Calu3 (cell line): ENCODE results near the gene SRP72. TPM values are rescaled to one million over a fixed set of nuclear protein-coding genes. Genes with fewer than 3 reads are reported as not detected.

Experiments
- BruUV-seq: library from RNA; stranded (reverse); fragments of 400-500 nt; replicated peaks from 2 replicates; lab custom pipeline; 2021; lab: Mats Ljungman, UMichigan
- CTCF ChIA-PET: fragments of 300-600 bp; sonication (Branson Sonifier 250); formaldehyde crosslinking; loops from one replicate; lab custom pipeline; 2022; ENCODE audit warnings: antibody characterized with exemption; lab: Charles Lee
- DNase-seq: peaks from one replicate; pipeline ENCODE4 v3.0.0; 2022
- H3K27ac Mint-ChIP-seq: one replicate; pipeline ENCODE4 v1.8.0; 2022; ENCODE audit warnings: mixed read lengths; ENCODE audit not compliant: unreplicated experiment
- H3K27me3 Mint-ChIP-seq: one replicate; pipeline ENCODE4 v1.8.0; 2022; ENCODE audit warnings: mixed read lengths; ENCODE audit not compliant: unreplicated experiment
- H3K36me3 Mint-ChIP-seq: one replicate; pipeline ENCODE4 v1.8.0; 2022; ENCODE audit warnings: mild to moderate bottlenecking, moderate library complexity, mixed read lengths; ENCODE audit not compliant: insufficient read depth, unreplicated experiment
- H3K4me1 Mint-ChIP-seq: one replicate; pipeline ENCODE4 v1.8.0; 2022; ENCODE audit warnings: mild to moderate bottlenecking, low read depth, mixed read lengths; ENCODE audit not compliant: unreplicated experiment
- H3K4me3 Mint-ChIP-seq: one replicate; pipeline ENCODE4 v1.8.0; 2022; ENCODE audit warnings: mild to moderate bottlenecking, low read depth, moderate library complexity, mixed read lengths; ENCODE audit not compliant: unreplicated experiment
- H3K9me3 Mint-ChIP-seq: one replicate; pipeline ENCODE4 v1.8.0; 2022; ENCODE audit warnings: low read depth, mixed read lengths; ENCODE audit not compliant: unreplicated experiment
- intact Hi-C: fragments of 100-400 bp; cut with micrococcal nuclease; formaldehyde crosslinking; loops from one replicate; pipeline ENCODE4 v1.10.0; 2022; ENCODE audit not compliant: unreplicated experiment
- total RNA-seq: library from RNA; stranded (reverse); gene quantifications from 2 replicates; pipeline ENCODE4 v1.2.3, GENCODE V29; 2022
- TF ChIP-seq, protein P1 (sequence below): fragments of 200-600 bp; IDR thresholded peaks from one replicate; pipeline ENCODE4 v1.8.0; 2022; ENCODE audit warnings: antibody characterized with exemption; ENCODE audit not compliant: unreplicated experiment

SRP72 gene
- total RNA-seq, 1 experiment from 2014 or later: 78.0 TPM

DNA sequence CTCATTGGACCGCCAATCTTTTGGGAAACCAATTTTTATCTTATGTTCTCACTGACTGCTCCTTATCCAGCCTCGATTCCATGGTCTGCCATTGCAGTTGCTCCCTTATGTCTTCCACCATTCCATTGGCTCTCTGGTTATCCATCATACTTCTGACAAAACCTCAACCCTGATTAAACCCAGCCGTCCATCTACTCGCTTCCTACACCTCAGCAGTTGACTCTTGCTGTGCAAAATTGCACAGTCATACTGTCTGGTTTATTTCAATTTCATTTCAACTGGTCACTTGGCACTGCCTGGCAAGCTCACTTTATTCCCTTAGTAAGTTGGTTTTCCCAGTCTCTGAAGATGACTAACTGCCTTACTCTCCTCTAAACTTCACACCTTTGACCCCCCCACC lies 64.4 kb downstream of the SRP72 start:
- no peaks in the 10 kb centered on the region for H3K4me1 Mint-ChIP-seq
- no peaks in the 10 kb centered on the region for H3K36me3 Mint-ChIP-seq
- no TSS peak for BruUV-seq
- intact Hi-C loops: no loop called here
- TF ChIP-seq, protein P1, sequence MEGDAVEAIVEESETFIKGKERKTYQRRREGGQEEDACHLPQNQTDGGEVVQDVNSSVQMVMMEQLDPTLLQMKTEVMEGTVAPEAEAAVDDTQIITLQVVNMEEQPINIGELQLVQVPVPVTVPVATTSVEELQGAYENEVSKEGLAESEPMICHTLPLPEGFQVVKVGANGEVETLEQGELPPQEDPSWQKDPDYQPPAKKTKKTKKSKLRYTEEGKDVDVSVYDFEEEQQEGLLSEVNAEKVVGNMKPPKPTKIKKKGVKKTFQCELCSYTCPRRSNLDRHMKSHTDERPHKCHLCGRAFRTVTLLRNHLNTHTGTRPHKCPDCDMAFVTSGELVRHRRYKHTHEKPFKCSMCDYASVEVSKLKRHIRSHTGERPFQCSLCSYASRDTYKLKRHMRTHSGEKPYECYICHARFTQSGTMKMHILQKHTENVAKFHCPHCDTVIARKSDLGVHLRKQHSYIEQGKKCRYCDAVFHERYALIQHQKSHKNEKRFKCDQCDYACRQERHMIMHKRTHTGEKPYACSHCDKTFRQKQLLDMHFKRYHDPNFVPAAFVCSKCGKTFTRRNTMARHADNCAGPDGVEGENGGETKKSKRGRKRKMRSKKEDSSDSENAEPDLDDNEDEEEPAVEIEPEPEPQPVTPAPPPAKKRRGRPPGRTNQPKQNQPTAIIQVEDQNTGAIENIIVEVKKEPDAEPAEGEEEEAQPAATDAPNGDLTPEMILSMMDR: no peak
- no peaks in the 10 kb centered on the region for H3K9me3 Mint-ChIP-seq
- H3K4me3 Mint-ChIP-seq: no peak overlapping the region
- peaks cover 14% of the 10 kb centered on the region for H3K27me3 Mint-ChIP-seq
- CTCF ChIA-PET: no interaction called here
- no peak for DNase-seq
- no peak overlapping the region for H3K27ac Mint-ChIP-seq

DNA sequence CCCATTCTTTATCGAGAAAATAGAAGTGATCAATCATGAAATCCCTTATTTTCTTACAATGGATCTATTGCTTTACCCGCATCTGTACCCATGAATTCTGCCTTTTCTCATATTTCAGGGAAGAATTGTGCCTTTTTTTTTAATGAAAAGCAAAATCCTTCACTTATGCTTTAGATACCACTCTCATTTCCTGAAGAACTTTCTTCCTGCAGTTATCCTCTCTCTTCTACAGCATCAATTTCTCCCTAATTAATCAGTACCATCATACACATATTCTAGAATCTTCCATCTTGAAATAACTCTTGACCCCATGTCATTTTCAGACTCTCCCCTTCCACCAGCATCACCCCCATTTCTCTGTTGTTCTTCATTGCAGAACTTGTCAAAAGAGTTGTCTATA lies 64.8 kb downstream of the SRP72 start:
- Mint-ChIP-seq H3K4me3 (no peak overlapping the region), H3K27ac (no peak overlapping the region), H3K27me3 (peaks cover 12% of the 10 kb centered on the region), H3K36me3 (no peaks in the 10 kb centered on the region), H3K9me3 (no peaks in the 10 kb centered on the region), H3K4me1 (no peaks in the 10 kb centered on the region)
- no TSS peak for BruUV-seq
- DNase-seq: no peak
- intact Hi-C loops: no loop called here
- TF ChIP-seq, protein P1: no peak
- CTCF ChIA-PET: no interaction called here

DNA sequence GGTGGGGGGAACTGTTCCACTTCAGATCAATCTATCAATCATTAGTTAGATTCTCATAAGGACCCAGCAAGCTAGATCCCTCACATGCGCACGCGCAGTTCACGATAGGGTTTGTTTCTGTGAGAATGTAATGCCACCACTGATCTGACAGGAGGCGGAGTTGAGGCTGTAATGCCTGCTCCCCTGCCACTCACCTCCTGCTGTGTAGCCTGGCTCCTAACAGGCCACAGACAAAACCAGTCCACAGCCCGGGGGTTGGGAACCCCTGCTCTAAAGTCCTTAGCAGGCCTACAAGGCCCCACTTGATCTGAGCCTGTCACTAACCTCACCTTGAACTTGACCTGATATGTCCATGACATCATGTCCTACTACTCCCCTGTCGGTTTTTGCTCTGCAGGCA lies 68.5 kb downstream of the SRP72 start:
- CTCF ChIA-PET: no interaction called here
- Mint-ChIP-seq H3K9me3 (no peaks in the 10 kb centered on the region), H3K4me1 (no peaks in the 10 kb centered on the region), H3K27ac (no peak overlapping the region), H3K27me3 (peaks cover 7% of the 10 kb centered on the region), H3K36me3 (no peaks in the 10 kb centered on the region), H3K4me3 (no peak overlapping the region)
- BruUV-seq: no TSS peak
- intact Hi-C loops: no loop called here
- DNase-seq: no peak
- TF ChIP-seq, protein P1: no peak

DNA sequence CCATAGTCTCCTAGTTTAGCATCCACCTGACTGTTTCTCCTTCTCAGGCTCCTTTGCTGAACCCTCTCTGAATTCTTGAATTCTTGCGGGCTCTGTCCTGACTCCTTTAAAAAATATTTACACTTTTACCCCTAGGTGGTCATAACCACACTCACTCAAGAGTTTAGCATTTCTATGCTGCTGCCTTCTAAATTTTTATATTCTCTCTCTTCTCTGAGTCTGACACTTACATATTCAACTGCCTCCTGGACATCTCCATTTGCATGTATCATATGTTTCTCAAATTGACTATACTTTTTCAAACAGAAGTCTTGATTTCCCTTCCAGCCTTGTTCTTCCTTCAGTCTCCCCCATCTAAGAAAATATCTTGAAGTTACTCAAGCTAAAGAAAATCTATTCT lies 69.7 kb downstream of the SRP72 start:
- CTCF ChIA-PET: no interaction called here
- TF ChIP-seq, protein P1: no peak
- Mint-ChIP-seq H3K9me3 (no peaks in the 10 kb centered on the region), H3K4me3 (no peak overlapping the region), H3K27ac (no peak overlapping the region), H3K4me1 (no peaks in the 10 kb centered on the region), H3K36me3 (no peaks in the 10 kb centered on the region), H3K27me3 (peaks cover 7% of the 10 kb centered on the region)
- intact Hi-C loops: no loop called here
- DNase-seq: no peak
- no TSS peak for BruUV-seq
